Activated T-cell treated with anti-CD3 and anti-CD28 coated beads for 4 hours (primary cell): ENCODE results near the gene IGLL5.
A peak's percentile ranks its signal among the peaks of the same experiment; 100 is the strongest.

ENCODE experiments used
- DNase-seq: peaks from one replicate; pipeline ENCODE4 v3.0.0-alpha.2; 2020

IGLL5 gene

GRCh38 chr22:22941831-22942510 lies 54.4 kb downstream of the IGLL5 start:
- DNase-seq, result no peak

- peak; percentile 66 for DNase-seq
Observed at GRCh38 chr22:22942511-22943329, 55.1 kb downstream of the IGLL5 start.

GRCh38 chr22:22943521-22944267 lies 56.1 kb downstream of the IGLL5 start:
- no peak for DNase-seq

GRCh38 chr22:22944268-22944985 lies 56.8 kb downstream of the IGLL5 start:
- DNase-seq, result no peak

- DNase-seq, result no peak
Observed at GRCh38 chr22:22945195-22945594, 57.6 kb downstream of the IGLL5 start.
